SHP77 treated with DMSO at 0.1 percent for 48 hours (cell line): Measurements from ENCODE around the gene EIF1AD.

Experiments
- DNase-seq: peaks from one replicate; lab custom pipeline; 2025; lab: John Stamatoyannopoulos, UW

The EIF1AD gene

GRCh38 chr11:66004186-66004585 is 2.2 kb upstream of the EIF1AD start:
- no peak for DNase-seq

GRCh38 chr11:66003291-66003690 is 1.3 kb upstream of the EIF1AD start:
- DNase-seq = no peak

GRCh38 chr11:66002648-66003225 is 780 bp upstream of the EIF1AD start:
- no peak for DNase-seq

- no peak for DNase-seq
Measured at GRCh38 chr11:65997286-65997685, 4.7 kb downstream of the EIF1AD start.

- no peak for DNase-seq
Measured at GRCh38 chr11:65992056-65992455, 9.9 kb downstream of the EIF1AD start.

- peak; percentile 85 for DNase-seq
Measured at GRCh38 chr11:65988791-65989592, 13.0 kb downstream of the EIF1AD start.

GRCh38 chr11:65987336-65987735 is 14.6 kb downstream of the EIF1AD start:
- no peak for DNase-seq

- DNase-seq = no peak
Measured at GRCh38 chr11:65983589-65983987, 18.4 kb downstream of the EIF1AD start.

GRCh38 chr11:65982824-65983588 is 19.0 kb downstream of the EIF1AD start:
- no peak for DNase-seq

- no peak for DNase-seq
Measured at GRCh38 chr11:65981972-65982823, 19.8 kb downstream of the EIF1AD start.

GRCh38 chr11:65981101-65981740 is 20.7 kb downstream of the EIF1AD start:
- DNase-seq = no peak

- DNase-seq = no peak
Measured at GRCh38 chr11:65979261-65979759, 22.6 kb downstream of the EIF1AD start.

GRCh38 chr11:65978391-65979238 is 23.3 kb downstream of the EIF1AD start:
- DNase-seq = no peak

GRCh38 chr11:65977621-65978390 is 24.2 kb downstream of the EIF1AD start:
- no peak for DNase-seq

GRCh38 chr11:65976216-65977176 is 25.5 kb downstream of the EIF1AD start:
- no peak for DNase-seq

- no peak for DNase-seq
Measured at GRCh38 chr11:65975771-65976170, 26.2 kb downstream of the EIF1AD start.

GRCh38 chr11:65973439-65974110 is 28.4 kb downstream of the EIF1AD start:
- DNase-seq = no peak

- DNase-seq = no peak
Measured at GRCh38 chr11:65972116-65972515, 29.8 kb downstream of the EIF1AD start.
